Peyer's patch (tissue), 4 donors: ENCODE measurements around the gene SLU7. TPM values are rescaled to one million over a fixed set of nuclear protein-coding genes. Genes with fewer than 3 reads are reported as not detected.
A peak's percentile ranks its signal among the peaks of the same experiment; 100 is the strongest.

Source experiments
- DNase-seq, 3 donors: peaks; one replicate each; pipeline ENCODE4 v3.0.0-alpha.2; 2017 to 2019
- H3K27ac ChIP-seq, 4 donors: fragments of 200-600 bp; sonication (generic); one replicate each; pipeline ENCODE4 v1.5.1; 2016 to 2019
- H3K27me3 ChIP-seq, 2 donors: fragments of 200-600 bp; sonication (generic); one replicate each; pipeline ENCODE4 v1.5.1; 2019
- H3K36me3 ChIP-seq, 3 donors: fragments of 200-600 bp; sonication (generic); one replicate each; pipeline ENCODE4 v1.5.1; 2016 to 2019
- H3K4me1 ChIP-seq, 4 donors: fragments of 200-600 bp; sonication (generic); one replicate each; pipeline ENCODE4 v1.5.1; 2016 to 2019
- H3K4me3 ChIP-seq, 4 donors: fragments of 200-600 bp; sonication (generic); 1 replicate in 3 of 4; 2 replicates in 1 of 4; pipeline ENCODE4 v1.5.1; 2016 to 2019; ENCODE audit warnings: mild to moderate bottlenecking in 1 of 4
- H3K9me3 ChIP-seq, 4 donors: fragments of 200-600 bp; sonication (generic); one replicate each; pipeline ENCODE4 v1.5.1; 2016 to 2019; ENCODE audit warnings: mild to moderate bottlenecking in 1 of 4
- CTCF ChIP-seq, 6 experiments: fragments of 450-650 bp in 4 of 6; fragments of 200-600 bp in 2 of 6; sonication (generic) in 1 of 6; IDR thresholded peaks; one replicate each; pipeline ENCODE4 v1.5.1; 2017 to 2019; ENCODE audit warnings: antibody characterized with exemption in 6 of 6, mild to moderate bottlenecking in 3 of 6, moderate library complexity in 1 of 6
- POLR2A ChIP-seq, 2 donors: fragments of 450-650 bp; IDR thresholded peaks; one replicate each; pipeline ENCODE4 v1.5.1; 2017; ENCODE audit warnings: antibody characterized with exemption in 2 of 2, mild to moderate bottlenecking in 2 of 2, moderate library complexity in 2 of 2
- total RNA-seq, 4 donors: library from RNA; depleted of rRNA; stranded (reverse); fragments of >200 nt; gene quantifications; one replicate each; pipeline ENCODE4 v1.1.0, GENCODE V29; 2016

SLU7 gene
- total RNA-seq, 4 donors from 2014 or later = 45.5 to 94.9 (median 61.1) TPM

DNA sequence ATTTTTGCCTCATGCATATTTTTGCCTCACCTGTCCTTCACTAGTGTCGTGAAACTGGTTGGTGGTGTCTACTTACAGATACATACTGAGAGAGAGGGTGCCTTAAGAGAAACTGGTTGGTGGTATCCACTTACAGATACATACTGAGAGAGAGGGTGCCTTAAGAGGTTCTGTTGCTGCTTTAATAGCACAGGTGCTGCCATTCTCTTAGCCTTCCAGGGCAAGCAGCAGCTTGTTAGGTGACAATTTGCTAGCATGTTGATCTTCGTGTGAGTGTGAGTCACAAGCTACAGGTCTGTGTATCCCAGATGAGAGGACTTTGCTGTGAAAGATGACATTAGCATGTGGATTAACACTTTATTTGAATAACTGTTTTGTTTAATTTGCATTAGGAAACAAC, 4.2 kb upstream of the SLU7 start:
- Histone ChIP-seq H3K27me3 (no peaks in the 10 kb centered on the region), H3K4me3 (no peak overlapping the region), H3K27ac (peak overlapping the region in 1 of 4 donors; percentile 9), H3K36me3 (no peaks in the 10 kb centered on the region), H3K4me1 (peaks cover 0 to 17% (median 0%) of the 10 kb centered on the region in 4 donors), H3K9me3 (no peaks in the 10 kb centered on the region)
- TF ChIP-seq CTCF (IDR thresholded peaks at IDR 0.05) (no peak), POLR2A (IDR thresholded peaks at IDR 0.05) (no peak)
- no peak for DNase-seq

GRCh38 chr5:160421625-160422258, 2.9 kb upstream of the SLU7 start, which contains the start of gene PTTG1:
PTTG1 (plus strand) TSS chr5:160421855; CDS start chr5:160422313, 458 bp downstream.
- H3K4me1 ChIP-seq = peaks cover 0 to 31% (median 2%) of the 10 kb centered on the region in 4 donors
- peak within 1 kb of the TSS; percentile 49 to 82 (median 70) for H3K27ac ChIP-seq
- TF ChIP-seq POLR2A (IDR thresholded peaks at IDR 0.05) = no peak
- no peak for TF ChIP-seq CTCF (IDR thresholded peaks at IDR 0.05)
- peak within 1 kb of the TSS; percentile 42 to 73 (median 68) for H3K4me3 ChIP-seq
- peak; percentile 97 to 98 (median 97) for DNase-seq
- H3K27me3 ChIP-seq = no peaks in the 10 kb centered on the region
- H3K36me3 ChIP-seq = no peaks in the 10 kb centered on the region
- no peaks in the 10 kb centered on the region for H3K9me3 ChIP-seq

DNA sequence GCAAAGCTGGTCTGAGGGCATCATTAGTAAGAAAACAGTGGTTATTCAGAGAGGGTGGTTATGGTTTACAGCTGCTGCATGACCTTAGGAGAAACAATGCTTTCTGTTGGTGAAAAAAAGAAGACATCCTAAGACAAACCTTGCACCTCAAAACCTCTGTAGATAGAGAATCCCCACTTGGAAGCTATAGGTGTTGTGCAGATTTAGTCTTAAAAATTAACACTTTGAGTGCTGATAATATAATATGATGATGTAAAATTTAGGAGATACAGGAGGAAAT, 1.4 kb upstream of the SLU7 start:
- H3K27me3 ChIP-seq = no peaks in the 10 kb centered on the region
- no peak overlapping the region for H3K4me3 ChIP-seq
- no peak for DNase-seq
- H3K4me1 ChIP-seq = peaks cover 0 to 36% (median 2%) of the 10 kb centered on the region in 4 donors
- H3K9me3 ChIP-seq = no peaks in the 10 kb centered on the region
- no peak overlapping the region for H3K27ac ChIP-seq
- H3K36me3 ChIP-seq = no peaks in the 10 kb centered on the region
- no peak for TF ChIP-seq CTCF (IDR thresholded peaks at IDR 0.05)
- no peak for TF ChIP-seq POLR2A (IDR thresholded peaks at IDR 0.05)

DNA sequence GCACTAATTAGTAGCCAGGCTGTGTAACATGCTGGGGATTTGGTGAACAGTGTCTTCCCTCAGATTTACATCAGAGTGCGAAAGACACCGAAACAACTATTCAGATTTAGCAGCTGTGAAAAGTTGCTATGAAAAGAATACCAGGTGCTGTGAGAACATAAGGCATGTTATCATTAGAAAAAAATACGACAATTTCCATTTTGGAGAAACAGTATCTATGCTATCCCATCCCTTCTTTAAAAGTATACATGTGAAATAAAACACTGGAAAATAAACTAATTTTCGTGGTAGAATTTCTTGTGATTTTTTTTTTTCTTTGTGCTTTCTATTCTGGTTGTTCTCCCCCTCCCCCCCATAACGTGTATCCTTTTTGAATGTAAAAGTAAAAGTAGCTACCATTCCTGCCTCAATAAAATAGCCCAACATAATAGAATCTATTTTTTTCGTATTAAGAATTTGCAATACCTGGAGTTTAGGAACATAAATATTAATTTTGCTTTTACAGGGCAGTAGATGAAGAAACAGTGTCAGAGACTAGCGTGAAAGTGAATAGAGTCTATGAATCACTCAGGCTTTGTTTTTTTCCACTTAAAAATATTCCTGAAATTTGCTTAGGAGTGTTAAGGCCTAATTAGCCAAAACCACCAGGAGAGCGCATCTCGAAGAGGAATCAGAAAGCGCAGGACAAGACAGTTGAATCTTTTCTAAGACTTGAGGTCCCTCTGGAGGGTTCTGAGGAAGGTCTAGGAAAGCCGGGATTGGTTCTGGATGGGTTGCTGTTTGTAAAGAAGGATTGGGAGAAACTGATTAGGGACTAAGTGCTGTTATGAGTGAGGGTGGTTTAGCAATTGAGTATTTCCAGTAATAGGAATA, 813 bp upstream of the SLU7 start:
- H3K27ac ChIP-seq = peak overlapping the region; percentile 78 to 88 (median 83)
- TF ChIP-seq CTCF (IDR thresholded peaks at IDR 0.05) (no peak), POLR2A (IDR thresholded peaks at IDR 0.05) (no peak)
- H3K36me3 ChIP-seq = peaks cover 0 to 5% (median 0%) of the 10 kb centered on the region in 3 donors
- H3K9me3 ChIP-seq = no peaks in the 10 kb centered on the region
- H3K4me3 ChIP-seq = peak overlapping the region; percentile 58 to 87 (median 74)
- H3K4me1 ChIP-seq = peaks cover 0 to 36% (median 2%) of the 10 kb centered on the region in 4 donors
- DNase-seq = no peak
- no peaks in the 10 kb centered on the region for H3K27me3 ChIP-seq

GRCh38 chr5:160399402-160400353, 19.2 kb downstream of the SLU7 start, which contains the start of gene FAM200C:
FAM200C (minus strand) TSS chr5:160400054; CDS start chr5:160395490, 4,564 bp downstream.
- peak; percentile 68 to 92 (median 91) for DNase-seq
- no peaks in the 10 kb centered on the region for H3K9me3 ChIP-seq
- H3K27me3 ChIP-seq = no peaks in the 10 kb centered on the region
- peak within 1 kb of the TSS; percentile 68 to 92 (median 82) for H3K27ac ChIP-seq
- H3K4me1 ChIP-seq = peaks cover 0 to 18% (median 4%) of the 10 kb centered on the region in 4 donors
- H3K36me3 ChIP-seq = peaks cover 0 to 33% (median 0%) of the 10 kb centered on the region in 3 donors
- H3K4me3 ChIP-seq = peak within 1 kb of the TSS; percentile 59 to 90 (median 68)
- TF ChIP-seq CTCF (IDR thresholded peaks at IDR 0.05) (no peak), POLR2A (IDR thresholded peaks at IDR 0.05) (peak; percentile 83 to 84)
